Endothelial cell of umbilical vein (primary cell): ENCODE results near the gene ACP4. TPM values are rescaled to one million over a fixed set of nuclear protein-coding genes. Genes with fewer than 3 reads are reported as not detected.

Source experiments
- BruUV-seq: library from RNA; stranded (reverse); fragments of 400-500 nt; replicated peaks from 2 replicates; lab custom pipeline; 2021; lab: Mats Ljungman, UMichigan
- CTCF ChIA-PET: fragments of 300-600, 350-600 bp; sonication (Branson Sonifier 250); formaldehyde crosslinking; loops from one replicate; lab custom pipeline; 2021; ENCODE audit warnings: antibody characterized with exemption, inconsistent platforms; lab: Charles Lee
- POLR2A ChIA-PET: fragments of 300-600, 350-600 bp; sonication (Branson Sonifier 250); formaldehyde crosslinking; loops from one replicate; lab custom pipeline; 2021; ENCODE audit warnings: antibody characterized with exemption, inconsistent platforms; lab: Charles Lee
- DNase-seq: peaks from one replicate; pipeline ENCODE4 v3.0.0-alpha.2; 2011; ENCODE audit warnings: low read depth, low spot score
- FAIRE-seq: peaks from 2 replicates; lab custom pipeline; 2011; peaks lifted over from hg19 to GRCh38; lab: Jason Lieb, UNC
- H2AFZ ChIP-seq: 2 replicates; pipeline ENCODE4 v1.6.0; 2012; ENCODE audit warnings: low read depth, low read length, control low read depth, inconsistent platforms
- H3K27ac ChIP-seq: 2 replicates; pipeline ENCODE4 v1.5.1; 2011; ENCODE audit warnings: low read depth, mild to moderate bottlenecking, control low read depth, low read length, moderate library complexity; ENCODE audit not compliant: insufficient read depth
- H3K27me3 ChIP-seq, 2 experiments: 2 replicates each; pipeline versions ENCODE4 v1.6.0 to v1.6.1; 2011; ENCODE audit warnings: low read length in 2 of 2, mixed read lengths in 1 of 2; ENCODE audit not compliant: control insufficient read depth in 2 of 2, insufficient read depth in 2 of 2
- H3K36me3 ChIP-seq, 2 experiments: 2 replicates in 1 of 2; 3 replicates in 1 of 2; pipeline ENCODE4 v1.5.1; 2011; ENCODE audit warnings: low read length in 2 of 2, mild to moderate bottlenecking in 1 of 2, moderate library complexity in 1 of 2; ENCODE audit not compliant: control insufficient read depth in 2 of 2, insufficient read depth in 2 of 2; ENCODE audit errors: extremely low read depth in 1 of 2
- H3K4me1 ChIP-seq: 3 replicates; pipeline ENCODE4 v1.5.1; 2011; ENCODE audit warnings: mild to moderate bottlenecking, low read length; ENCODE audit not compliant: control insufficient read depth, insufficient read depth; ENCODE audit errors: extremely low read depth
- H3K4me2 ChIP-seq: 2 replicates; pipeline ENCODE4 v1.6.1; 2011; ENCODE audit warnings: low read length, control low read depth, mixed read lengths; ENCODE audit not compliant: insufficient read depth
- H3K4me3 ChIP-seq, 3 experiments: fragments of 200-600 bp in 1 of 3; sonication (generic), shearing (Covaris generic) in 1 of 3; replicated peaks in 1 of 3; 2 replicates each; pipeline ENCODE4 v1.5.1; 2011 to 2016; ENCODE audit warnings: control low read depth in 3 of 3, low read length in 3 of 3, mild to moderate bottlenecking in 2 of 3, inconsistent platforms in 1 of 3, low read depth in 1 of 3, moderate library complexity in 1 of 3; ENCODE audit not compliant: insufficient read depth in 1 of 3
- H3K79me2 ChIP-seq: 2 replicates; pipeline ENCODE4 v1.6.0; 2012; ENCODE audit warnings: low read length, inconsistent platforms; ENCODE audit not compliant: control insufficient read depth, insufficient read depth
- H3K9ac ChIP-seq: replicated peaks from 2 replicates; pipeline ENCODE3; 2011; ENCODE audit warnings: low read length, control low read depth; ENCODE audit not compliant: insufficient read depth; ENCODE audit errors: extremely low read depth
- H3K9me1 ChIP-seq: replicated peaks from 3 replicates; pipeline ENCODE4 v1.6.0; 2011; ENCODE audit warnings: mild to moderate bottlenecking, low read length; ENCODE audit not compliant: control insufficient read depth, insufficient read depth; ENCODE audit errors: extremely low read depth
- H3K9me3 ChIP-seq: replicated peaks from 2 replicates; pipeline ENCODE4 v1.5.1; 2012; ENCODE audit warnings: low read length, inconsistent platforms; ENCODE audit not compliant: control insufficient read depth, insufficient read depth
- H4K20me1 ChIP-seq: replicated peaks from 2 replicates; pipeline ENCODE3; 2011; ENCODE audit warnings: mild to moderate bottlenecking, low read length; ENCODE audit not compliant: control insufficient read depth, insufficient read depth; ENCODE audit errors: extremely low read depth
- EZH2 ChIP-seq: IDR thresholded peaks from 2 replicates; pipeline ENCODE4 v1.6.1; 2012; ENCODE audit warnings: borderline replicate concordance, low read depth, mild to moderate bottlenecking, moderate library complexity, low read length, inconsistent platforms; ENCODE audit not compliant: severe bottlenecking
- FOS ChIP-seq: IDR thresholded peaks from 2 replicates; pipeline ENCODE4 v1.6.1; 2011; ENCODE audit warnings: mild to moderate bottlenecking, low read length, moderate library complexity, borderline replicate concordance; ENCODE audit not compliant: insufficient read depth
- GATA2 ChIP-seq: IDR thresholded peaks from 2 replicates; pipeline ENCODE4 v1.7.0; 2011; ENCODE audit warnings: low read depth, mild to moderate bottlenecking, moderate library complexity, mixed read lengths, low read length; ENCODE audit not compliant: insufficient read length, insufficient read depth
- JUN ChIP-seq: IDR thresholded peaks from 2 replicates; pipeline ENCODE4 v1.6.1; 2011; ENCODE audit warnings: borderline replicate concordance, low read depth; ENCODE audit not compliant: insufficient read length, insufficient read depth
- MYC ChIP-seq: IDR thresholded peaks from one replicate; pipeline ENCODE4 v1.6.1; 2011; ENCODE audit warnings: mild to moderate bottlenecking, low read depth, low read length
- POLR2A ChIP-seq: IDR thresholded peaks from 2 replicates; pipeline ENCODE4 v1.6.1; 2012; ENCODE audit warnings: low read depth, mild to moderate bottlenecking, control low read depth, low read length
- POLR2AphosphoS5 ChIP-seq: IDR thresholded peaks from 2 replicates; pipeline ENCODE4 v1.6.1; 2012; ENCODE audit warnings: low read depth, mild to moderate bottlenecking, control low read depth, low read length, moderate library complexity; ENCODE audit not compliant: insufficient read depth
- dilution Hi-C: fragments of 300-500 bp; cut with MboI; formaldehyde crosslinking; loops from one replicate; pipeline ENCODE4 v1.15.0; 2019; ENCODE audit warnings: low sequenced_read_pairs; ENCODE audit not compliant: extremely low pct_ligation_motif_present
- intact Hi-C: fragments of 100-400 bp; cut with micrococcal nuclease; formaldehyde crosslinking; loops from one replicate; pipeline ENCODE4 v1.10.0; 2022
- polyA plus RNA-seq, 4 experiments: library from polyadenylated mRNA; depleted of rRNA in 3 of 4; stranded (reverse) in 3 of 4; unstranded in 1 of 4; fragments of >200 nt; gene quantifications; 2 replicates each; pipeline versions ENCODE4 v1.2.1 to v1.2.3, GENCODE V29; 2011 to 2012; ENCODE audit warnings: missing spikeins in 1 of 4
- total RNA-seq: library from RNA; stranded (reverse); gene quantifications from 2 replicates; pipeline ENCODE4 v1.2.3, GENCODE V29; 2021
- TF ChIP-seq, protein P1 (sequence below), 2 donors: IDR thresholded peaks; 1 replicate in 1 of 2; 2 replicates in 1 of 2; pipeline ENCODE4 v1.5.1; 2011; ENCODE audit warnings: low read length in 2 of 2, mild to moderate bottlenecking in 2 of 2, moderate library complexity in 2 of 2, control low read depth in 1 of 2, inconsistent platforms in 1 of 2, low read depth in 1 of 2; ENCODE audit not compliant: insufficient read depth in 1 of 2; ENCODE audit errors: extremely low read depth in 1 of 2
- TF ChIP-seq, protein P2 (sequence below): IDR thresholded peaks from 2 replicates; pipeline ENCODE4 v1.6.1; 2011; ENCODE audit not compliant: insufficient read depth, insufficient read length

Gene ACP4
- total and polyA plus RNA-seq, 2 donors (not counting 3 experiments of a cell fraction or from before 2014, with no cell fraction given), result not detected

DNA sequence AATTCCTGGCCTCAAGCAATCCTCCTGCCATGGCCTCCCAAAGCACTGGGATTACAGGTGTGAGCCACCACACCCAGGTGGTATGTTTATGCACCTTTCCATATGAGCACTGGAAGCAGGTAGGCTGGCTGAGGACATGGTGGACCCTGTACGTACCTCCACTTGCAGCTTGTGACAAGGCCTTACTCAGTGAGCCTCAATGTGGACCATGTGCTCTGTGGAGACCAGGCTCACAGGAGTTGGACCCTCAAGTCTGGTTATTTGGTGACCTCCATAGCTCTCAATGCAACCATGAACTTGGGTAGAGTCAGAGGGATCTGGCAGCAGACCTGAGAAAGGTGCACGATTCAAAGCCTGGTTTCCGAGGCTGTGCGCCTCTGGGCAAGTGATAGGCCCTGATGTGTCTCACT, 5.5 kb downstream of the ACP4 start:
- POLR2A ChIA-PET, result interaction anchor here (2.1 kb wide), 1 partner anchor 9 kb away, joined by 6 read pairs; no protein-coding TSS in a partner anchor
- H4K20me1 ChIP-seq, result no peaks in the 10 kb centered on the region
- H3K79me2 ChIP-seq, result peaks cover 17% of the 10 kb centered on the region
- peaks cover 10 to 22% of the 10 kb centered on the region in 2 experiments for H3K36me3 ChIP-seq
- no peaks in the 10 kb centered on the region for H3K9me1 ChIP-seq
- H2AFZ ChIP-seq, result no peak overlapping the region
- H3K4me2 ChIP-seq, result no peak overlapping the region
- TF ChIP-seq POLR2AphosphoS5, result no peak
- TF ChIP-seq EZH2, result no peak
- TF ChIP-seq MYC, result no peak
- TF ChIP-seq, protein P1, sequence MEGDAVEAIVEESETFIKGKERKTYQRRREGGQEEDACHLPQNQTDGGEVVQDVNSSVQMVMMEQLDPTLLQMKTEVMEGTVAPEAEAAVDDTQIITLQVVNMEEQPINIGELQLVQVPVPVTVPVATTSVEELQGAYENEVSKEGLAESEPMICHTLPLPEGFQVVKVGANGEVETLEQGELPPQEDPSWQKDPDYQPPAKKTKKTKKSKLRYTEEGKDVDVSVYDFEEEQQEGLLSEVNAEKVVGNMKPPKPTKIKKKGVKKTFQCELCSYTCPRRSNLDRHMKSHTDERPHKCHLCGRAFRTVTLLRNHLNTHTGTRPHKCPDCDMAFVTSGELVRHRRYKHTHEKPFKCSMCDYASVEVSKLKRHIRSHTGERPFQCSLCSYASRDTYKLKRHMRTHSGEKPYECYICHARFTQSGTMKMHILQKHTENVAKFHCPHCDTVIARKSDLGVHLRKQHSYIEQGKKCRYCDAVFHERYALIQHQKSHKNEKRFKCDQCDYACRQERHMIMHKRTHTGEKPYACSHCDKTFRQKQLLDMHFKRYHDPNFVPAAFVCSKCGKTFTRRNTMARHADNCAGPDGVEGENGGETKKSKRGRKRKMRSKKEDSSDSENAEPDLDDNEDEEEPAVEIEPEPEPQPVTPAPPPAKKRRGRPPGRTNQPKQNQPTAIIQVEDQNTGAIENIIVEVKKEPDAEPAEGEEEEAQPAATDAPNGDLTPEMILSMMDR (IDR thresholded peaks at IDR 0.05; ENCODE audit: extremely low read depth in 1 of 2, insufficient read depth in 1 of 2, low read depth in 1 of 2, low read length in 2 of 2), result no peak
- TF ChIP-seq POLR2A, result no peak
- no peak for TF ChIP-seq FOS
- TF ChIP-seq, protein P2, sequence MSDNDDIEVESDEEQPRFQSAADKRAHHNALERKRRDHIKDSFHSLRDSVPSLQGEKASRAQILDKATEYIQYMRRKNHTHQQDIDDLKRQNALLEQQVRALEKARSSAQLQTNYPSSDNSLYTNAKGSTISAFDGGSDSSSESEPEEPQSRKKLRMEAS, result no peak
- TF ChIP-seq JUN, result no peak
- no peak for TF ChIP-seq GATA2
- H3K4me3 ChIP-seq, result no peak overlapping the region
- H3K4me1 ChIP-seq, result no peaks in the 10 kb centered on the region
- no peaks in the 10 kb centered on the region for H3K9me3 ChIP-seq
- intact Hi-C loops, result no loop called here
- no peak overlapping the region for H3K27ac ChIP-seq
- DNase-seq (no peak), FAIRE-seq (no peak)
- BruUV-seq, result no TSS peak
- dilution Hi-C loops, result no loop called here
- no peaks in the 10 kb centered on the region for H3K27me3 ChIP-seq
- H3K9ac ChIP-seq, result no peak overlapping the region
- CTCF ChIA-PET, result no interaction called here
